Kidney (tissue), 14 donors: Measurements from ENCODE around the gene TST. TPM values are rescaled to one million over a fixed set of nuclear protein-coding genes. Genes with fewer than 3 reads are reported as not detected.

Experiments used
- DNase-seq, 5 donors: peaks; one replicate each; pipeline ENCODE4 v3.0.0-alpha.2; 2013 to 2020
- FAIRE-seq: peaks from 2 replicates; lab custom pipeline; 2012; peaks lifted over from hg19 to GRCh38; lab: Jason Lieb, UNC
- H3K27ac ChIP-seq, 2 donors: one replicate each; pipeline ENCODE4 v1.7.0; 2013; ENCODE audit warnings: low read depth in 2 of 2, low read length in 2 of 2, inconsistent platforms in 1 of 2
- H3K27me3 ChIP-seq: one replicate; pipeline ENCODE4 v1.7.1; 2013; ENCODE audit warnings: low read length, inconsistent platforms; ENCODE audit not compliant: control insufficient read depth, insufficient read depth
- H3K36me3 ChIP-seq, 3 donors: one replicate each; pipeline versions ENCODE4 v1.7.0 to v1.7.1; 2013; ENCODE audit warnings: low read length in 3 of 3, control low read depth in 1 of 3, inconsistent platforms in 1 of 3; ENCODE audit not compliant: insufficient read depth in 3 of 3, control insufficient read depth in 2 of 3
- H3K4me1 ChIP-seq, 3 donors: one replicate each; pipeline versions ENCODE4 v1.7.0 to v1.7.1; 2013; ENCODE audit warnings: low read length in 3 of 3, inconsistent platforms in 1 of 3, low read depth in 1 of 3; ENCODE audit not compliant: control insufficient read depth in 2 of 3, insufficient read depth in 2 of 3
- H3K4me3 ChIP-seq, 3 donors: one replicate each; pipeline versions ENCODE4 v1.7.0 to v1.8.1; 2013; ENCODE audit warnings: low read length in 3 of 3, control low read depth in 1 of 3, inconsistent platforms in 1 of 3
- H3K9ac ChIP-seq, 3 donors: one replicate each; pipeline versions ENCODE4 v1.7.0 to v1.7.1; 2013; ENCODE audit warnings: low read length in 3 of 3, control low read depth in 1 of 3, inconsistent platforms in 1 of 3
- H3K9me3 ChIP-seq, 3 donors: one replicate each; pipeline versions ENCODE4 v1.7.0 to v1.7.1; 2013; ENCODE audit warnings: low read length in 3 of 3, control low read depth in 1 of 3, inconsistent platforms in 1 of 3; ENCODE audit not compliant: control insufficient read depth in 2 of 3, insufficient read depth in 1 of 3
- CTCF ChIP-seq: IDR thresholded peaks from 3 replicates; pipeline ENCODE4 v1.5.1; 2012; ENCODE audit warnings: mild to moderate bottlenecking, moderate library complexity, borderline replicate concordance; ENCODE audit not compliant: insufficient read depth; ENCODE audit errors: extremely low read depth
- intact Hi-C: fragments of 100-400 bp; cut with DNase I; formaldehyde crosslinking; loops from one replicate; pipeline ENCODE4 v1.11.1; 2022
- polyA plus RNA-seq: library from polyadenylated mRNA; stranded (reverse); fragments of 350-450 nt; fragmentation: Illumina TruSeq; extraction: RNeasy Lipid Tissue Mini Kit (QIAGEN cat#74804); gene quantifications from one replicate; pipeline ENCODE4 v1.2.3, GENCODE V29; 2014; ENCODE audit warnings: low read depth, low replicate concordance; ENCODE audit not compliant: insufficient read depth
- total RNA-seq: library from RNA; stranded (reverse); fragmentation: NEBNext Ultra II Directional; extraction: Animal tissue kit (Norgen Biotek cat#: 25700); gene quantifications from one replicate; pipeline ENCODE4 v1.2.1, GENCODE V29; 2021
- donor health status: control.
- donor health status: control.
- donor health status: control.
- donor health status: control.
- donor health status: control.
- donor health status: DM: yes; HTN: yes; CAD: no.
- donor health status: Normal renal cell carcinoma (clear cell type).

TST gene
- total and polyA plus RNA-seq, 2 donors from 2014 or later: 48.7 to 283 TPM

GRCh38 chr22:37012262-37012904 lies 6.9 kb downstream of the TST start:
- intact Hi-C loops: no loop called here
- H3K27ac ChIP-seq: peak overlapping the region in 1 of 2 donors; percentile 17
- H3K4me3 ChIP-seq: no peak overlapping the region
- TF ChIP-seq CTCF: no peak
- H3K36me3 ChIP-seq: no peaks in the 10 kb centered on the region
- peaks cover 0 to 7% (median 5%) of the 10 kb centered on the region in 3 donors for H3K4me1 ChIP-seq
- H3K9me3 ChIP-seq: no peaks in the 10 kb centered on the region
- no peaks in the 10 kb centered on the region for H3K27me3 ChIP-seq
- FAIRE-seq: no peak
- H3K9ac ChIP-seq: no peak overlapping the region
- DNase-seq: peak in 1 of 5 donors; percentile 46

- H3K9ac ChIP-seq: no peak overlapping the region
- no peak overlapping the region for H3K4me3 ChIP-seq
- intact Hi-C loops: no loop called here
- no peak for TF ChIP-seq CTCF
- H3K4me1 ChIP-seq: peaks cover 0 to 7% (median 5%) of the 10 kb centered on the region in 3 donors
- no peaks in the 10 kb centered on the region for H3K27me3 ChIP-seq
- FAIRE-seq (no peak), DNase-seq (peak in 1 of 5 donors; percentile 8)
- no peaks in the 10 kb centered on the region for H3K36me3 ChIP-seq
- H3K9me3 ChIP-seq: no peaks in the 10 kb centered on the region
- H3K27ac ChIP-seq: no peak overlapping the region
These were observed 7.8 kb downstream of the TST start for GRCh38 chr22:37011472-37011871.

GRCh38 chr22:37010976-37011375 lies 8.3 kb downstream of the TST start:
- peaks cover 0 to 7% (median 5%) of the 10 kb centered on the region in 3 donors for H3K4me1 ChIP-seq
- H3K27ac ChIP-seq: no peak overlapping the region
- no peak for FAIRE-seq
- no peaks in the 10 kb centered on the region for H3K9me3 ChIP-seq
- intact Hi-C loops: no loop called here
- no peak for TF ChIP-seq CTCF
- DNase-seq: peak in 1 of 5 donors; percentile 64
- no peak overlapping the region for H3K9ac ChIP-seq
- H3K36me3 ChIP-seq: no peaks in the 10 kb centered on the region
- H3K27me3 ChIP-seq: no peaks in the 10 kb centered on the region
- H3K4me3 ChIP-seq: no peak overlapping the region
